Sigmoid colon (tissue), 7 donors: ENCODE data around the gene ZMYND15. TPM values are rescaled to one million over a fixed set of nuclear protein-coding genes. Genes with fewer than 3 reads are reported as not detected.

ENCODE experiments used
- DNase-seq: peaks from one replicate; pipeline ENCODE4 v3.0.0-alpha.2; 2019
- H3K27ac ChIP-seq, 4 donors: fragments of 200-600 bp; sonication (generic); one replicate each; pipeline ENCODE4 v1.5.1; 2016 to 2019; ENCODE audit warnings: mild to moderate bottlenecking in 1 of 4
- H3K27me3 ChIP-seq, 3 donors: fragments of 200-600 bp; sonication (generic); one replicate each; pipeline ENCODE4 v1.5.1; 2019; ENCODE audit warnings: mild to moderate bottlenecking in 1 of 3
- H3K36me3 ChIP-seq, 4 donors: fragments of 200-600 bp; sonication (generic); one replicate each; pipeline ENCODE4 v1.5.1; 2016 to 2019
- H3K4me1 ChIP-seq, 4 donors: fragments of 200-600 bp; sonication (generic); one replicate each; pipeline ENCODE4 v1.5.1; 2017 to 2019
- H3K4me3 ChIP-seq, 4 donors: fragments of 200-600 bp; sonication (generic); one replicate each; pipeline ENCODE4 v1.5.1; 2017 to 2019; ENCODE audit warnings: mild to moderate bottlenecking in 2 of 4, moderate library complexity in 1 of 4
- H3K9me3 ChIP-seq, 4 donors: fragments of 200-600 bp in 3 of 4; sonication (generic) in 3 of 4; one replicate each; pipeline versions ENCODE4 v1.5.1 to v1.6.1; 2013 to 2019
- EP300 ChIP-seq, 4 donors: sonication (generic); formaldehyde crosslinking; IDR thresholded peaks; one replicate each; pipeline ENCODE4 v1.6.1; 2017; ENCODE audit warnings: antibody characterized with exemption in 4 of 4
- POLR2A ChIP-seq, 2 donors: fragments of 450-650 bp; IDR thresholded peaks; one replicate each; pipeline ENCODE4 v1.6.1; 2016; ENCODE audit warnings: antibody characterized with exemption in 2 of 2, mild to moderate bottlenecking in 2 of 2, moderate library complexity in 2 of 2
- POLR2AphosphoS5 ChIP-seq, 4 donors: sonication (generic); formaldehyde crosslinking; IDR thresholded peaks; one replicate each; pipeline ENCODE4 v1.6.1; 2017; ENCODE audit warnings: antibody characterized with exemption in 4 of 4
- WGBS, 2 donors: extraction: QIAGEN DNeasy Blood & Tissue Kit; methylation state at CpG; one replicate each; pipeline ENCODE4 v1.1.7; 2013; 5-methylcytosine and 5-hydroxymethylcytosine counted together
- intact Hi-C: fragments of 100-400 bp; cut with DNase I; formaldehyde crosslinking; loops from one replicate; pipeline ENCODE4 v1.15.1; 2023
- polyA plus RNA-seq, 3 donors: library from polyadenylated mRNA; stranded (reverse); fragments of 200-250 nt; gene quantifications; one replicate each; pipeline ENCODE4 v1.2.3, GENCODE V29; 2013
- total RNA-seq, 4 donors: library from RNA; depleted of rRNA; stranded (reverse); fragments of >200 nt; gene quantifications; one replicate each; pipeline ENCODE4 v1.1.0, GENCODE V29; 2016
- TF ChIP-seq, protein P1 (sequence below), 4 experiments: fragments of 450-650 bp in 3 of 4; fragments of 200-600 bp in 1 of 4; IDR thresholded peaks; one replicate each; pipeline ENCODE4 v1.5.1; 2016 to 2019; ENCODE audit warnings: antibody characterized with exemption in 4 of 4, mild to moderate bottlenecking in 3 of 4, moderate library complexity in 2 of 4
- donor health status: healthy with polysubstance abuse.
- donor health status: Bipolar disorder and iron deficiency.
- donor health status: healthy.

The ZMYND15 gene
- total and polyA plus RNA-seq, 7 donors: 0.36 to 1.2 (median 0.55) TPM; not detected in 2

- TF ChIP-seq, protein P1, sequence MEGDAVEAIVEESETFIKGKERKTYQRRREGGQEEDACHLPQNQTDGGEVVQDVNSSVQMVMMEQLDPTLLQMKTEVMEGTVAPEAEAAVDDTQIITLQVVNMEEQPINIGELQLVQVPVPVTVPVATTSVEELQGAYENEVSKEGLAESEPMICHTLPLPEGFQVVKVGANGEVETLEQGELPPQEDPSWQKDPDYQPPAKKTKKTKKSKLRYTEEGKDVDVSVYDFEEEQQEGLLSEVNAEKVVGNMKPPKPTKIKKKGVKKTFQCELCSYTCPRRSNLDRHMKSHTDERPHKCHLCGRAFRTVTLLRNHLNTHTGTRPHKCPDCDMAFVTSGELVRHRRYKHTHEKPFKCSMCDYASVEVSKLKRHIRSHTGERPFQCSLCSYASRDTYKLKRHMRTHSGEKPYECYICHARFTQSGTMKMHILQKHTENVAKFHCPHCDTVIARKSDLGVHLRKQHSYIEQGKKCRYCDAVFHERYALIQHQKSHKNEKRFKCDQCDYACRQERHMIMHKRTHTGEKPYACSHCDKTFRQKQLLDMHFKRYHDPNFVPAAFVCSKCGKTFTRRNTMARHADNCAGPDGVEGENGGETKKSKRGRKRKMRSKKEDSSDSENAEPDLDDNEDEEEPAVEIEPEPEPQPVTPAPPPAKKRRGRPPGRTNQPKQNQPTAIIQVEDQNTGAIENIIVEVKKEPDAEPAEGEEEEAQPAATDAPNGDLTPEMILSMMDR (IDR thresholded peaks at IDR 0.05): no peak
- no peak for TF ChIP-seq POLR2AphosphoS5 (IDR thresholded peaks at IDR 0.05)
- no peak for TF ChIP-seq EP300 (IDR thresholded peaks at IDR 0.05)
- no peak for TF ChIP-seq POLR2A (IDR thresholded peaks at IDR 0.05)
- H3K9me3 ChIP-seq: no peaks in the 10 kb centered on the region
- H3K4me3 ChIP-seq: no peak overlapping the region
- H3K27ac ChIP-seq: peak overlapping the region in 1 of 4 donors; percentile 29
- H3K36me3 ChIP-seq: no peaks in the 10 kb centered on the region
- intact Hi-C loops: no loop called here
- WGBS, 2 donors: 88 to 92% methylated on average over 6 of the region's 6 CpGs
- peaks cover 0 to 10% (median 0%) of the 10 kb centered on the region in 3 donors for H3K27me3 ChIP-seq
- DNase-seq: no peak
- no peaks in the 10 kb centered on the region for H3K4me1 ChIP-seq
Observed at GRCh38 chr17:4768298-4768697, 28.7 kb downstream of the ZMYND15 start.

DNA sequence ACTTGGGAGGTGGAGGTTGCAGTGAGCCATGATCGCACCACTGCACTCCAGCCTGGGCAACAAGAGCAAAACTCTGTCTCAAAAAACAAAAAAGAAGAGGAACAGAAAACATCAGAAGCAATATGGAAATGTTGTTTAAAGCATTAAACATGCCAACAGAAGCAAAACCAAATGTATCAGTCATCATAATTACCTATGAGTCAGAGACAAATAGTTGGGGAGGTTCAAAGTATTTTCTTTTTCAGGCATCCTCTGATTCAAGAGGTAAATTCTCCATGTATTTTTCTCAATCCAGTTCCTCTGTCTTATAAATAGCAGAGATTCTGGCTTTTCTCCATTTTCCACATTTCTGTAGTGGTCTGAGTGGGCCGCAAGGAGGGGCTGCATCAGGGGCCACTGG, 30.0 kb downstream of the ZMYND15 start:
- no peaks in the 10 kb centered on the region for H3K4me1 ChIP-seq
- no peak overlapping the region for H3K27ac ChIP-seq
- intact Hi-C loops: no loop called here
- DNase-seq: no peak
- no peak overlapping the region for H3K4me3 ChIP-seq
- no peaks in the 10 kb centered on the region for H3K9me3 ChIP-seq
- peaks cover 0 to 10% (median 0%) of the 10 kb centered on the region in 3 donors for H3K27me3 ChIP-seq
- no peak for TF ChIP-seq POLR2A (IDR thresholded peaks at IDR 0.05)
- no peak for TF ChIP-seq EP300 (IDR thresholded peaks at IDR 0.05)
- TF ChIP-seq, protein P1 (IDR thresholded peaks at IDR 0.05): no peak
- TF ChIP-seq POLR2AphosphoS5 (IDR thresholded peaks at IDR 0.05): no peak
- 91 to 98% methylated on average over 2 of the region's 2 CpGs for WGBS, 2 donors
- no peaks in the 10 kb centered on the region for H3K36me3 ChIP-seq

DNA sequence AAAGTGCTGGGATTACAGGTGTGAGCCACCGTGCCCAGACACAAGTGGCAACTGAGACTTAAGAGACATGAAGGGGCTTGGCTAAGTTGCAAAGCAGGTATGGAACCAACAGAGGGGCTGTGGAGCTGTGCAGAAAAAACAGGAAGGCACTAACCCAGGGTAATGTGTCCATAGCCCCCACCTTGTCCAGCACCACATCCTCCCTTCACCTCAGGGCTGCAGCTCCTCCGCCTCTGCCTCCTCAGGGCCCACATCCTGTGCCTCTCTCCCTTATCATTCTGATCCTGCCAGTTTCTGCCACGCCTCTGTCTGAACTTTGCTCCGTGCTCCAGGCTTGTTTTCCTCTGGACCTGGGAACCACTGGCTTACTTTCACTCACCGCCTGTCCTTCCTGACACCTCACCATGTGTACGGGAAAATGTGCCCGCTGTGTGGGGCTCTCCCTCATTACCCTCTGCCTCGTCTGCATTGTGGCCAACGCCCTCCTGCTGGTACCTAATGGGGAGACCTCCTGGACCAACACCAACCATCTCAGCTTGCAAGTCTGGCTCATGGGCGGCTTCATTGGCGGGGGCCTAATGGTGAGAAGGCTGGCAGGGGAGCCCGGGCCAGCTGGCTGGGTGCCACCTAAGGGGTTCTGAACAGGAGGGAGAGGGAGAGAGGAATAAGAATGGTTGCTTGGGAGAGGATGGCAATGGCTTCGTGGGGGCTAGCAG, 32.0 kb downstream of the ZMYND15 start, which contains the start of gene TM4SF5:
TSS of gene TM4SF5 (plus strand) at position 368 of the 716 bp plus-strand sequence. CDS start at position 405, 37 bp downstream.
- 14 to 53% methylated on average over 13 of the region's 13 CpGs for WGBS, 2 donors

GRCh38 chr17:4772235-4772613, 32.6 kb downstream of the ZMYND15 start:
- DNase-seq: no peak
- H3K4me3 ChIP-seq: no peak overlapping the region
- no peaks in the 10 kb centered on the region for H3K9me3 ChIP-seq
- H3K27ac ChIP-seq: no peak overlapping the region
- H3K27me3 ChIP-seq: peaks cover 0 to 20% (median 0%) of the 10 kb centered on the region in 3 donors
- intact Hi-C loops: no loop called here
- no peaks in the 10 kb centered on the region for H3K4me1 ChIP-seq
- TF ChIP-seq EP300 (IDR thresholded peaks at IDR 0.05): no peak
- TF ChIP-seq POLR2AphosphoS5 (IDR thresholded peaks at IDR 0.05): no peak
- TF ChIP-seq, protein P1 (IDR thresholded peaks at IDR 0.05): no peak
- TF ChIP-seq POLR2A (IDR thresholded peaks at IDR 0.05): no peak
- no peaks in the 10 kb centered on the region for H3K36me3 ChIP-seq
- 17 to 58% methylated on average over 10 of the region's 10 CpGs for WGBS, 2 donors

More for the DNA sequence above, 32.0 kb downstream of the ZMYND15 start, which contains the start of gene TM4SF5:
- TF ChIP-seq POLR2AphosphoS5 (IDR thresholded peaks at IDR 0.05): no peak
- TF ChIP-seq, protein P1 (IDR thresholded peaks at IDR 0.05): no peak
- no peak for TF ChIP-seq POLR2A (IDR thresholded peaks at IDR 0.05)
- no peak for TF ChIP-seq EP300 (IDR thresholded peaks at IDR 0.05)
- Histone ChIP-seq H3K27ac (no peak within 1 kb of the TSS), H3K4me3 (no peak within 1 kb of the TSS), H3K36me3 (no peaks in the 10 kb centered on the region), H3K4me1 (no peaks in the 10 kb centered on the region), H3K9me3 (no peaks in the 10 kb centered on the region), H3K27me3 (peaks cover 0 to 14% (median 0%) of the 10 kb centered on the region in 3 donors)
- DNase-seq: no peak
- intact Hi-C loops: no loop called here
